Transverse colon (tissue), 4 donors: ENCODE data around the gene DYNC2LI1.

Experiments used
- EP300 ChIP-seq: sonication (generic); formaldehyde crosslinking; IDR thresholded peaks from one replicate; pipeline ENCODE4 v1.6.1; 2017; ENCODE audit warnings: antibody characterized with exemption, low read depth
- POLR2A ChIP-seq: fragments of 450-650 bp; IDR thresholded peaks from one replicate; pipeline ENCODE4 v1.6.1; 2016; ENCODE audit warnings: antibody characterized with exemption, mild to moderate bottlenecking, moderate library complexity
- POLR2AphosphoS5 ChIP-seq, 3 donors: sonication (generic); formaldehyde crosslinking; IDR thresholded peaks; one replicate each; pipeline ENCODE4 v1.6.1; 2016; ENCODE audit warnings: antibody characterized with exemption in 3 of 3
- TF ChIP-seq, protein P1 (sequence below), 5 experiments: fragments of 200-600 bp in 3 of 5; fragments of 450-650 bp in 2 of 5; sonication (generic) in 3 of 5; IDR thresholded peaks; 1 replicate in 2 of 5; 2 replicates in 3 of 5; pipeline ENCODE4 v1.5.1; 2016 to 2017; ENCODE audit warnings: antibody characterized with exemption in 5 of 5, inconsistent platforms in 3 of 5, mild to moderate bottlenecking in 2 of 5, moderate library complexity in 1 of 5

DNA sequence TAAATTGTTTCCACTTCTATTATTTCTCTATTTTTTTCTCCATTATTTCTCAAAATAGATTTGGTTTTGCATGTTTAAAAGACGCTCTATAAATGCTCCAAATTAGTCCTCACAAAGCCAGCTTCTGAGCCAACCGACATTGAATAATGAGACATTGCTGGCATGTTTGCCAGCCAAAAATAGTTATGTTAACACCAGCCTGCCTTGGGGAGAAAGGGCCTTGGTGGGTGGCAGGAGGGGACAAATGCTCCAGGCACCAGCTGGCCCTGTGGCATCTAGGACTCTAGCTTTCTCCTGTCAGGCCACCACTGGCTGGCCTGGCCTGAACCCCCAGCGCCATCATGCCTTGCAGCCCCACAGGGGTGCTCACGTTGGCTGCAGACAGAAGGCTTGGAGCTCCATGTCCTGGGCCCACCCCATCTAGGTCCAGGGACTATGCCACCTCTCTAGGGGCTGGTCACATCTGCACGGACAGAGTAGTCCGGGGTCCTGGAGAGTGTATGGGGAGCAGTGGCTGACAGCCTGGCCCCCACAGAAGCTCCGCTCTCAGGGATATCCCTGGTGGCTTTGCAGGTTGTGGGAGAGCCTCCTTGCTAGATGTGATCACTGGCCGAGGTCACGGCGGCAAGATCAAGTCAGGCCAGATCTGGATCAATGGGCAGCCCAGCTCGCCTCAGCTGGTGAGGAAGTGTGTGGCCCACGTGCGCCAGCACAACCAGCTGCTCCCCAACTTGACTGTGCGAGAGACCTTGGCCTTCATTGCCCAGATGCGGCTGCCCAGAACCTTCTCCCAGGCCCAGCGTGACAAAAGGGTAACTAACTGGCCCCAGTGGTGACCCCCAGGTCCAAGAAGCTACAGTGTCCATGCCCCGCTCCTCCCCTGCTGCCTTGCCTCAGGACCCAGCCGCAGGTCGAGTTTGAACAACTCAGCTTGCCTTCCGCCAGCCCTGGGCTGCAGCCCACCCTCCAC, 77.5 kb downstream of the DYNC2LI1 start:
- TF ChIP-seq, protein P1, sequence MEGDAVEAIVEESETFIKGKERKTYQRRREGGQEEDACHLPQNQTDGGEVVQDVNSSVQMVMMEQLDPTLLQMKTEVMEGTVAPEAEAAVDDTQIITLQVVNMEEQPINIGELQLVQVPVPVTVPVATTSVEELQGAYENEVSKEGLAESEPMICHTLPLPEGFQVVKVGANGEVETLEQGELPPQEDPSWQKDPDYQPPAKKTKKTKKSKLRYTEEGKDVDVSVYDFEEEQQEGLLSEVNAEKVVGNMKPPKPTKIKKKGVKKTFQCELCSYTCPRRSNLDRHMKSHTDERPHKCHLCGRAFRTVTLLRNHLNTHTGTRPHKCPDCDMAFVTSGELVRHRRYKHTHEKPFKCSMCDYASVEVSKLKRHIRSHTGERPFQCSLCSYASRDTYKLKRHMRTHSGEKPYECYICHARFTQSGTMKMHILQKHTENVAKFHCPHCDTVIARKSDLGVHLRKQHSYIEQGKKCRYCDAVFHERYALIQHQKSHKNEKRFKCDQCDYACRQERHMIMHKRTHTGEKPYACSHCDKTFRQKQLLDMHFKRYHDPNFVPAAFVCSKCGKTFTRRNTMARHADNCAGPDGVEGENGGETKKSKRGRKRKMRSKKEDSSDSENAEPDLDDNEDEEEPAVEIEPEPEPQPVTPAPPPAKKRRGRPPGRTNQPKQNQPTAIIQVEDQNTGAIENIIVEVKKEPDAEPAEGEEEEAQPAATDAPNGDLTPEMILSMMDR (IDR thresholded peaks at IDR 0.05) = no peak
- no peak for TF ChIP-seq POLR2A
- no peak for TF ChIP-seq EP300
- no peak for TF ChIP-seq POLR2AphosphoS5 (IDR thresholded peaks at IDR 0.05)
